SK-N-SH treated with all-trans-retinoic acid at 6 μM for 48 hours (cell line): ENCODE data around the gene EBF3.

Source experiments
- PPARA ChIP-seq: fragments of 250-450 bp; sonication (Bioruptor Pico); IDR thresholded peaks from 2 replicates; pipeline ENCODE4 v1.5.0; 2020; ENCODE audit warnings: mild to moderate bottlenecking, borderline replicate concordance
- ZC3H10 ChIP-seq: fragments of 250-450 bp; sonication (Bioruptor Pico); IDR thresholded peaks from 2 replicates; pipeline ENCODE4 v1.5.1; 2021; ENCODE audit warnings: mild to moderate bottlenecking, moderate library complexity
- TF ChIP-seq, protein P1 (sequence below): fragments of 250-450 bp; sonication (Bioruptor Pico); IDR thresholded peaks from 2 replicates; pipeline ENCODE4 v1.5.1; 2020; ENCODE audit warnings: low read depth, mild to moderate bottlenecking, moderate library complexity

DNA sequence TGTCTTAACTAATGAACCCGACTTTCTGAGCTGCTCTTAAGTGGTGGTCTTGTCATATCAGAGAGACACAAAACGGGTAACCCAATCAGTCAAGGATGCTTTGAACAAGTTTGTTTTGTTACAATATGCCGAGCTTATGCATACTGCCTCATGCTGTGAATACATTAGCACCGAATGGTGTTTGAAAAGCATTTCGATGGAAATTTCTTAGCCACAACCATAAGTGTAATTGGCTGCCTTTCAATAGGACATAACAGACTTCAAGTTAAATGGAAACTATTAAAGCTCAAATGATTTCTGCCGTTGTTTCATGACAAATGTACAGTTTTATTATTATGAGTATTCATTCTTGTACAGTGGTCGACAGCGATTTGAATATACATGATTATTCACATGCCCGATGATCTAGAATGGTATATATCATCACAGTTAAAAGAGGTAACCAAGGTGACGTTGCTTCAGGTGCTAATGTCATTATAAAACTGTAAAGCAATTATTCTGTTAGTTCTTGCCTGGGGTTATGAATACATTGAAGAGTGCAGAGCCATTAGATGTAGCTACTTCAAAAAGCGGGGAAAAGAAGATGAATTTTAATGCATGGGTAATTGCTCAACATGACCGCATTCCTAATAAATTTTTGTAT, 118.8 kb downstream of the EBF3 start:
- TF ChIP-seq, protein P1, sequence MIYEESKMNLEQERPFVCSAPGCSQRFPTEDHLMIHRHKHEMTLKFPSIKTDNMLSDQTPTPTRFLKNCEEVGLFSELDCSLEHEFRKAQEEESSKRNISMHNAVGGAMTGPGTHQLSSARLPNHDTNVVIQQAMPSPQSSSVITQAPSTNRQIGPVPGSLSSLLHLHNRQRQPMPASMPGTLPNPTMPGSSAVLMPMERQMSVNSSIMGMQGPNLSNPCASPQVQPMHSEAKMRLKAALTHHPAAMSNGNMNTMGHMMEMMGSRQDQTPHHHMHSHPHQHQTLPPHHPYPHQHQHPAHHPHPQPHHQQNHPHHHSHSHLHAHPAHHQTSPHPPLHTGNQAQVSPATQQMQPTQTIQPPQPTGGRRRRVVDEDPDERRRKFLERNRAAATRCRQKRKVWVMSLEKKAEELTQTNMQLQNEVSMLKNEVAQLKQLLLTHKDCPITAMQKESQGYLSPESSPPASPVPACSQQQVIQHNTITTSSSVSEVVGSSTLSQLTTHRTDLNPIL (CRISPR knock-in tag): no peak
- TF ChIP-seq ZC3H10 (CRISPR knock-in tag) (no peak), PPARA (CRISPR knock-in tag) (no peak)
